ENCODE data around the gene TTC7B.

DNA sequence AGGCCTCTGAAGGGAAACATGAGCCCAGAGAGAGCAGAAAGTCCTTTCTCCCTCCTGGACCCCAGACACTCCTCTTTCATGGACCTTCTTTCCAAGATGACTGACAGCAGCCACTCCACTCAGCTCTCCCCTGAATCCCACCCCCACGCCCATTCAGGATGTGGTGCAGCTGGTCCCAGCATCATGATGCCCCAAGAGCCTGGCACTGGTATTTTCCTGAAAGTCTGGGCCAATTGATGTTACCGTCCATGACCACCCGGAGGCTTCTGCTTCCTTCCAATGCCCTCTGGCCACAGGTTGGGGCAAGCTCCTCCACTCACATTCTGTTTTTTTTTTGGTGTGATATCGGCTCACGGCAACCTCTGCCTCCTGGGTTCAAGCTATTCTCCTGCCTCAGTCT is 306.8 kb downstream of the TTC7B start:
- TF ChIP-seq POLR2A (IDR thresholded peaks at IDR 0.05; ENCODE audit: low read depth, low read length) (no peak), TAF1 (IDR thresholded peaks at IDR 0.05; ENCODE audit: borderline replicate concordance, low read depth, low read length) (no peak)
